Testis (tissue), 3 donors: ENCODE results near the gene AP5Z1. TPM values are rescaled to one million over a fixed set of nuclear protein-coding genes. Genes with fewer than 3 reads are reported as not detected.
"Not testable (repeated sequence)": the region's sequence is repeated elsewhere in the genome, so short reads cannot be mapped to it uniquely, and the experiment has no call there.

Experiments used
- DNase-seq: peaks from one replicate; pipeline ENCODE4 v3.0.0-alpha.2; 2019
- H3K27ac ChIP-seq, 2 donors: fragments of 200-600 bp; sonication (generic); one replicate each; pipeline ENCODE4 v1.5.1; 2019
- H3K27me3 ChIP-seq: fragments of 200-600 bp; sonication (generic); one replicate; pipeline ENCODE4 v1.5.1; 2019
- H3K36me3 ChIP-seq: fragments of 200-600 bp; sonication (generic); one replicate; pipeline ENCODE4 v1.5.1; 2017; ENCODE audit warnings: low read depth; ENCODE audit errors: missing control alignments
- H3K4me1 ChIP-seq: fragments of 200-600 bp; sonication (generic); one replicate; pipeline ENCODE4 v1.5.1; 2019
- H3K4me3 ChIP-seq, 2 donors: fragments of 200-600 bp; sonication (generic); one replicate each; pipeline ENCODE4 v1.5.1; 2017 to 2019
- H3K9me3 ChIP-seq: fragments of 200-600 bp; sonication (generic); one replicate; pipeline ENCODE4 v1.5.1; 2017
- CTCF ChIP-seq, 3 experiments: fragments of 450-650 bp in 2 of 3; fragments of 200-600 bp in 1 of 3; sonication (generic) in 1 of 3; IDR thresholded peaks; one replicate each; pipeline ENCODE4 v1.5.1; 2016 to 2019; ENCODE audit warnings: antibody characterized with exemption in 3 of 3, mild to moderate bottlenecking in 2 of 3, moderate library complexity in 1 of 3
- POLR2A ChIP-seq: fragments of 450-650 bp; IDR thresholded peaks from one replicate; pipeline ENCODE4 v1.6.1; 2017; ENCODE audit warnings: antibody characterized with exemption, mild to moderate bottlenecking, moderate library complexity
- WGBS, 2 donors: methylation state at CpG; one replicate each; pipeline ENCODE4 v1.1.5; 2018; 5-methylcytosine and 5-hydroxymethylcytosine counted together
- intact Hi-C: fragments of 100-400 bp; cut with DNase I; formaldehyde crosslinking; loops from one replicate; pipeline ENCODE4 v1.15.1; 2023; ENCODE audit warnings: low total_unique reads
- polyA plus RNA-seq: library from polyadenylated mRNA; stranded (reverse); fragments of 350-450 nt; fragmentation: Illumina TruSeq; extraction: RNeasy Lipid Tissue Mini Kit (QIAGEN cat#74804); gene quantifications from one replicate; pipeline ENCODE4 v1.2.3, GENCODE V29; 2014; ENCODE audit warnings: low read depth, low replicate concordance; ENCODE audit not compliant: insufficient read depth
- total RNA-seq, 2 donors: library from RNA; depleted of rRNA; stranded (reverse); fragments of >200 nt; gene quantifications; one replicate each; pipeline ENCODE4 v1.2.3, GENCODE V29; 2016

AP5Z1 gene
- total and polyA plus RNA-seq, 3 donors from 2014 or later, result 30.0 to 59.1 (median 47.6) TPM

GRCh38 chr7:4792537-4793126, 17.2 kb downstream of the AP5Z1 start:
- TF ChIP-seq POLR2A (no peak), CTCF (IDR thresholded peaks at IDR 0.05) (no peak)
- peak overlapping the region; percentile 42 to 47 for H3K4me3 ChIP-seq
- H3K36me3 ChIP-seq, result no peaks in the 10 kb centered on the region
- H3K27ac ChIP-seq, result peak overlapping the region in 1 of 2 donors; percentile 66
- H3K4me1 ChIP-seq, result peaks cover 7% of the 10 kb centered on the region
- H3K27me3 ChIP-seq, result no peaks in the 10 kb centered on the region
- intact Hi-C loops, result loop anchor here (10.0 kb wide), 1 partner anchor 292 kb away; no protein-coding TSS in a partner anchor
- H3K9me3 ChIP-seq, result no peaks in the 10 kb centered on the region
- peak; percentile 26 for DNase-seq
- 44% methylated on average over 40 of the region's 47 CpGs; no CpG with 5 or more reads in 1 of the 2 donors for WGBS, 2 donors

- WGBS, 2 donors, result 77 to 78% methylated on average over 4 to 30 of the region's 30 CpGs
- not testable (repeated sequence) for H3K36me3 ChIP-seq, H3K27ac ChIP-seq, H3K9me3 ChIP-seq, H3K4me3 ChIP-seq, H3K27me3 ChIP-seq, H3K4me1 ChIP-seq, DNase-seq
- intact Hi-C loops, result loop anchor here (10.0 kb wide), 1 partner anchor 291 kb away; no protein-coding TSS in a partner anchor
Measured at GRCh38 chr7:4793385-4793993, 18.1 kb downstream of the AP5Z1 start.

- 85 to 90% methylated on average over 14 of the region's 14 CpGs for WGBS, 2 donors
- not testable (repeated sequence) for H3K36me3 ChIP-seq, H3K27me3 ChIP-seq, DNase-seq, H3K4me3 ChIP-seq, H3K27ac ChIP-seq, H3K9me3 ChIP-seq, H3K4me1 ChIP-seq
- intact Hi-C loops, result loop anchor here (10.0 kb wide), 1 partner anchor 291 kb away; no protein-coding TSS in a partner anchor
Measured at GRCh38 chr7:4794171-4794570, 18.7 kb downstream of the AP5Z1 start.

GRCh38 chr7:4794591-4795350, 19.3 kb downstream of the AP5Z1 start:
- 86 to 87% methylated on average over 24 of the region's 24 CpGs for WGBS, 2 donors

GRCh38 chr7:4796453-4796852, 21.0 kb downstream of the AP5Z1 start:
- H3K4me1 ChIP-seq, result peaks cover 9% of the 10 kb centered on the region
- H3K4me3 ChIP-seq, result no peak overlapping the region
- H3K27me3 ChIP-seq, result no peaks in the 10 kb centered on the region
- DNase-seq, result no peak
- no peak overlapping the region for H3K27ac ChIP-seq
- WGBS, 2 donors, result 88 to 95% methylated on average over 9 of the region's 9 CpGs
- H3K9me3 ChIP-seq, result no peaks in the 10 kb centered on the region
- TF ChIP-seq CTCF (IDR thresholded peaks at IDR 0.05) (no peak), POLR2A (no peak)
- H3K36me3 ChIP-seq, result no peaks in the 10 kb centered on the region
- intact Hi-C loops, result loop anchor here (10.0 kb wide), 1 partner anchor 288 kb away; no protein-coding TSS in a partner anchor

More at GRCh38 chr7:4794591-4795350, 19.3 kb downstream of the AP5Z1 start:
- Histone ChIP-seq H3K4me3 (no peak overlapping the region), H3K36me3 (no peaks in the 10 kb centered on the region), H3K9me3 (no peaks in the 10 kb centered on the region), H3K4me1 (peaks cover 9% of the 10 kb centered on the region), H3K27ac (no peak overlapping the region), H3K27me3 (no peaks in the 10 kb centered on the region)
- DNase-seq, result no peak
- intact Hi-C loops, result loop anchor here (10.0 kb wide), 1 partner anchor 290 kb away; no protein-coding TSS in a partner anchor
- TF ChIP-seq CTCF (IDR thresholded peaks at IDR 0.05) (no peak), POLR2A (no peak)
